ENCODE measurements around the gene ASB4.
"Not testable (repeated sequence)": the region's sequence is repeated elsewhere in the genome, so short reads cannot be mapped to it uniquely, and the experiment has no call there.

The ASB4 gene

DNA sequence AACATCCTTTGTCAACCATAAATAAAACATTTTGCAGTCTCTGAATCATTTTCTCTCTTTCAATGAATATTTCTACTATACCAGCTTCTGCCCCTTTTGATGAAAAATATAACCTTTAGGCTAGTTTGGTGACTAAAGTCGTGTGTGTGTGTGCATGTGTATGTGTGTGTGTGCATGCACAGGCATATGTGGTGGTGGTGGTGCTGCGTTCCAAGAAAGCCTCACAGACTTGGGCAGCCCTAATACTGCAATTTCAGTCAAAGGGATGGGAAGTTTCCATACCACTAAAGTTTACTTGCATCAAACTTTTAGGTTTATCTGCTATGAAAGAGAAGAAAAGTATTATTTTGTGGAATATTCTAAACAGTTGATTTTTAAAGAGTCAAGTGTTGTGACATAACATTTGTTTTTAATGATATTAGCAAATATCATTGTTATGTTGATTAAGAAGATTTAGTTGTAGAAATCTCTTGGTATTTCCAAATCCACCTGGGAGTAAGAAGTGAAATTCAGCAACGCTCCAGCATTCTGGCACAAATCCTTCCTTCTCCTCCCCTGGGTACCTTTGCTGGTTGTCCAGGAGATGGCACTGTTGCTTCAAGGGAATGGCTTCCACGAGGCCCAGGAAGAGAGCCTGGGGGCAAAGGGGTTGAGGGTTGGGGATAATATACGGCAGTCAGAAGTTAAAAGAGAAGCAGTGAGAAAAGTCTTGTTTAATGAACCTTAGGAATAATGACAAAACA, 41.5 kb downstream of the ASB4 start:
- peak; percentile 55 for DNase-seq

DNA sequence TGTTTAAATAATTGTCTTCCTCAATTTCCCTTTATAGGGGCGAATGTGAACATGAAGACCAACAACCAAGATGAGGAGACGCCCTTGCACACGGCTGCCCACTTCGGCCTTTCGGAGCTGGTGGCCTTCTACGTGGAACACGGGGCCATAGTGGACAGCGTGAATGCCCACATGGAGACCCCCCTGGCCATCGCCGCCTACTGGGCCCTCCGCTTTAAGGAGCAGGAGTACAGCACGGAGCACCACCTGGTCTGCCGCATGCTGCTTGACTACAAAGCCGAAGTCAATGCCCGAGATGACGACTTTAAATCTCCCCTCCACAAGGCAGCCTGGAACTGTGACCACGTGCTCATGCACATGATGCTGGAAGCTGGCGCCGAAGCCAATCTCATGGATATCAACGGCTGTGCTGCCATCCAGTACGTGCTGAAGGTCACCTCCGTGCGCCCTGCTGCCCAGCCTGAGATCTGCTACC, 42.1 kb downstream of the ASB4 start:
- DNase-seq: no peak

DNA sequence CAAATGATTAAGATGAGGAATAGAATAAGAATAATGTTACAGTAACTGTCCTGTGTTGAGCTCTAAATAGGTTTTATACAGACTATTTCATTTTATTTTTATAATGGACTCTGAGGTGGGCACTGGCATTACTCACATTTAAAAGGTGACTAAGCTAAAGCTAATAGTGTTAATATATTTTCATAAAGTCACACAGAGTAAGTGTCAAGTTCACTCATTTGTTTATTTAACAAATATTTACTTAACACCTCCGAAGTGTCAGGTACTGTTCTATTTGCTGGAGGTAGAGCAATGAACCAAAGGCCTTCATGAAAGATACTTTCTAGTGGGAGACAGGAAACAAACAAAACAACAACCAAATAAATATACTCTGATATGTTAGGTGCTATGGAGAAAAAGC, 44.0 kb downstream of the ASB4 start:
- DNase-seq: no peak

DNA sequence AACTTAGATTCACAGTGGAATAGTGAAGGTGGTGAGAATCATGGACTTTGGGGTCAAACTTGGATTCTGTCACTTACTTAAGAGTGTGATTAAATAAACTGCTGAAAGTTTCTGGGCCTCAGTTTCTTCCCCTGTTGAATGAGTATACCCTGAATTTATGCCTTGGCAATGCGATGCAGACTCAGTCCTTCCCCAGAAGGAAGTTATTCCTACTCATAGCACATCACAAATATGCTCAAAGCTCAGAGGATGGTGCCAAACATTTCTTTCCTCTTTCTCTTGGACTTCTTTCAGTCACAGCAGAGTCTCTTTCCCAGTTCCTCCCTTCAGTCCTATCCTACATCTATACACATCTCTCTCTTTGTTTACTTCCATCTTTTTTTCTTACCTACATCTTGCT, 45.1 kb downstream of the ASB4 start:
- no peak for DNase-seq

DNA sequence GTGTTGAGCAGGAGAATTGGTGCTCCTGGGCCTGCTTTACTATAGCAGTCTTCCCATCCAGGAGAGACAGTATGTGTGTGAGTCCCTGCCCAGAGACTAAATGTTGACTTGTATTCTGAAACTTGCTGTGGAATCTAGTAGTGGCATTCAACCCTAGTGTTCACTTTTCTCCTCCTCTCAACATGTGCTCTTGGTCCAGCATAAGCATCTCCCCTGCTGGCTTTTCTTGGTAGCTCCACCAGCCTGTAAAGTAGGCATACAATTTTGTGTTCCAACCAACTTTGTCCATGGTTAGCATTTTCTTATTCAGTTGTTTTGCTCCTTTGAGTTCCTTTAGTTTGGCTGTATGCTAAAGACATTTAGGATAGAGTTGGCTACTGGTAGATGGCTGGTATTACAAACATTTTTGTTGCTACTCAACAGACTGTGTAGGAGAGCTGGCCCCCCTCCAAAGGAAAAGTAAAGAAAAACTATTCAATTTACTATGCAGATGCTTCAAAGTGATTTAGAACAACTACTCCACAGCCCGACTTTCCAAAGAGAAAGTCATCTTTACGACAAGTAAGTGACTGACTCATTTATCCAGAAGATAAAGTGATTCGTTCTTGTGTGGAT, 46.0 kb downstream of the ASB4 start:
- DNase-seq: no peak

DNA sequence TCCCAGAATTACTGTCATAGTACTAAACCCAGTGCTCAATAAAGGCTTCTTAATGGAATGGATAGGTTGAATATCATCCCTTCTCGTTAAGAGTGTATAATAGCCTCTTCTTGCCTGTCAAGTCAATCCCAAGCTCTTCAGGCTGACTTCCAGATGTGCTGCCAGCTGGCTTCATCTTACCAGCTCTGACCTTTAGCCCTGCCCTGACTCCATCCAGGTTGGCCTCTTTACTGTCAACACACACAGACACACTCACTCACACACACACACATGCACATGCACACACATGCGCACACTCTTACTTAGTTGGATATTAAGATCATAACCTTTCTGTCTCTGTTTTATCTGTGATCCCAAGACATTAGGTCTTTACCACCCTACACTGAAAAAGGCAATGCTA, 49.1 kb downstream of the ASB4 start:
- DNase-seq: no peak

DNA sequence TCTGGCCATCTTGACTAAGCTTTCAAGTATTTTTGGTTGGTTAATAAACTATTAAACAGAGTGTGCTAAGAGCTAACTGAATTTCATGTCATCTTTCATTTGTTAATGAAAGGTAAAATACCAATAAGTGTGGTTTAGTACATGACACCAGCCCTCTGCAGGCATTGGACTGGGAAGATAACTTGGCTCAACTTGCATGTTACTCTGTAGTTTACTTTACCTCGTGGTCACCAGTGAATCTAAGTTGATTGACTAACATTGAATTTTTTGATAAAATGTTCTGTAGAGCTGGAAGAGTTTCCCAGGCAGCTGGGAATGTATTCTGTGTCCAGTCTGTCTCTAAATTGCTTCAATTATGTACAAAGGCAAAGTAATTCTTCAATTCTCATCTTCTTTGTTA, 49.9 kb downstream of the ASB4 start:
- no peak for DNase-seq

DNA sequence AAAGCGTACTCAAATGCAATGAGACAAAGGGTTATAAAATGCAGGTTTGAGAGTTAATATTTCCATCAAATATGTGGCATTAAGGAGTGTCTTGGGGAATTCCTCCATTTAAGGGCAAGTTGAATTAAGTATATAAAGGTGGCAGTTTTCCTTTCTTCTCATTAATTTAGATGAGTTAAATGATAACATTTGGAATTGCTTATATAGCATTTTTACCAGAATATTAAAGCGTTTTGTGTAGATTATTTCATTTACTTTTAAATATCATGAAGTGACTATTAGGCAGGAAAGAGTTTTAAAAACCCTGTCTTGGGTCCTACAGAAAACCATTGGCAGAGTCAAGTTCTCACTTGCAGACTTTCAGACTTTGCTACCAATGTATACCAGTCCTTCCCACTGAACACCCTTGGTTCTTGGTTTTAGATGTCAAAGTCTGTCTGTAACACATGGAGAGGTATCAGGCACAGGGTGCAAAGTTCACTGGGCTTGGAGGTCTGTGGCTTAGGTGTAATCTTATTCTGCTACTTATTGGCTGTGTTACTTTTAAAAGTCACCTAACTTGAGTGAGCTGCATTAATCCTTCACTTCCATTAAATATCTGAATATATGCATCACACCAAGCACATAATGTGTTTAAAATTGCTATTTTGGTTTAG, 51.0 kb downstream of the ASB4 start:
- DNase-seq: no peak

DNA sequence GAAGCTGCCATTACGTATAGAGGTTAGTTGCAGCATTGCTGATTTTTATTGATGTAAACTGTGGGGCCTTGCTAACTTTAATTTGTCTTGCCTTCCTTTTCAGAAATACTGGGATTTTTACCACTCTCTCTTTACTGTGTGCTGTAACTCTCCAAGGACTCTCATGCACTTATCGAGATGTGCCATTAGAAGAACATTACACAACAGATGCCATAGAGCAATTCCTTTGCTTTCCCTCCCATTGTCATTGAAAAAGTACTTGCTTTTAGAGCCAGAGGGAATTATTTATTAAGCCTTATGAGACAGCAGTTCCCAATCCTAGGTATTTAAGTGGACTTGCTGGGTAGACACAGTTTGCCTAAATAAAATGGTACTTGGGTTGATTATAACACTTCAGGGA, 51.7 kb downstream of the ASB4 start:
- no peak for DNase-seq

DNA sequence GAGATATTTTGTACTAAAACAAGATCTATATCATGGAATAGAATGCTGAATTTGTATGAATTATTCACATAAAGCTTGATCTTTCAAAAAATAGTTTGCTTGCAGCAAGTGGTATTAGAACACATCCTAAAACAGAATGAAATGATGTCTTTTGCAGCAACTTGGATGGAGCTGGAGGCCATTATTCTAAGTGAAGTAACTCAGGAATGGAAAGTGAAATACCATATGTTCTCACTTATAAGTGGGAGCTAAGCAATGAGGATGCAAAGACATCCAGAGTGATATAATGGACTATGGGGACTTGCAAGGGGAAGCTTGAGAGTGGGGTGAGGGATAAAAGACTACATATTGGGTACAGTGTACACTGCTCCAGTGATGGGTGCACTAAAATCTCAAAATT, 53.7 kb downstream of the ASB4 start:
- DNase-seq: no peak

DNA sequence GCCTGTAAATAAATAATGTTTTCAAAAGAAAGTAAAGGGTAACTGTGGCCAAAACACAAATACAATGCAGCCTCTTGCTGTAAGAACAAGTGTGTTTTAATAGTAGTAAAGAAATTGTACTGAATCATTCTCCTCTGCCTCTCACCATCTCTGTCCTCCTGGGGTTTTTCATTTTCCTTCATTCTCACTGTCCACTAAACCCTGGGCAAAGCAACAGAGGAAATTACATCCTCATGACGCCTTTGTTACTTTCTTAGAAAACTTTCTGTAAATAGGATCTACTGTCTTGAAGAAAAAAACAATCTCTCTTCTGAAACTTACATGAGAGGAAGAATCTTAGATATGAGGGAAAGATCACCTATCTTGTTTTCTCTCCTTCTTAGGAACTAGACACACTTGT, 54.6 kb downstream of the ASB4 start:
- no peak for DNase-seq

DNA sequence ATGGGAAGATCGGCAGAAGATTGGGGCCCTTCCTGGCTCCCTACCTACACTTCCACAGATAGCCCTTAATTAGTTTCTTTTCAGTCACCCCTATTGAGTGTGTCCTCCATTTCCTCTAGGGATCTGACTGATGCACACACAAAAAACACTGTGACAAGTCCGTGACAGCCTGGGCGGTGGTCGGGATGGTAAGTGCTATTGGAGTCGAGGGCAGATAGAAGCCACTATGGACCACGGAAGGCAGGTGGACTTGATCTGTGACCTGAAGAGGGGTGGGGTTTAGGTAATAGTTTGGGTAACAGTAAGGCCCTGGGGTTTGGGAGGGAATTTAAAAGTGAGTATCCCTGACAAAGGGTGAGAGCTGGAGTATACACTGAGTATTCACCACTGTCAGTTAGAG, 57.6 kb downstream of the ASB4 start:
- DNase-seq: no peak

DNA sequence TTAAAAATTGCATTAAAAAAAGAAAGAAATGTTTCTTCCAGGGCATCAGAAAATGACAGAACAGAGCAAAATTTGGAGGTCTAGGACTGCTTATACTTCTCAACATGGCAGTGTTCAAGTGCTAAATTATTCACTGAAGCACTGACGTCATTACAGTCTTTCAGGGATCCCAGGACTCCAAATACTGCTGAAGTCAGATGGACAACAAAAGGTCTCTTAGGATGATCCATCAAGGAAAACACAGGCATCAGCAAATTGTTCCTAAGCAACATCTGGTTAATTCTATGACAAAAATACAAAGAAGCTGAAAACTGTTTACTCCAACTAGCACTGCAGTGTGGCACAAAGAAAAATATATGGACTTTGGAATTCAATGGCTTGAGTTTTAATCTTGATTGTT, 58.4 kb downstream of the ASB4 start:
- DNase-seq: no peak

DNA sequence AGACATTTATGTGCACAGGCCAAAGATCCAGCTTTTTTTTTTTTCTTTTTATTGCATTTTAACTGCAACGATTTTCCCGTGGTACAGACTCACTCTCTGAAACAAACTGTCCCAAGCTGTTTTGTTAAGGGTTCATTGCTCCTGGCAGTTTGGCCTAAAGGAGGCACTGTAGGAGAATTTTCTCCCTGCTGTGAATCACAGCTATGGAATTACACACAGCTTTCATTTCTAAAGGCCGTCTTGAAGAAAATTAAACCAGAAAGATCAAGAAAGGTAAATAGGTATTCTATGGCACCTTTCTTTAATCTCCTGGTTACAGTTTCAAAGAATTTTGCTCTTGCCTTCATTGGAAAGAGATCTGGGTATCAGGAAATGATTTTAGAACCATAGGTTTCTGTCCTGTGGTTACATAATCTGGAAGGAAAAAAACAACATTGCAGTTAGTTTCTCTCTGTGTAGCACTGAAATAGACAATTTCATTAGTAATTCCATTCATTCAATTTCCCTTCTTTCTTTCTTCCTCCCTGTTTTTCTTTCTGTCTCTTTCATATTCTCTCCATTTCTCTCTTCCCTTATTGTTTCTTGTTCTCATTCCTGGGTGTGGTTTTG, 59.4 kb downstream of the ASB4 start:
- peak; percentile 48 for DNase-seq

DNA sequence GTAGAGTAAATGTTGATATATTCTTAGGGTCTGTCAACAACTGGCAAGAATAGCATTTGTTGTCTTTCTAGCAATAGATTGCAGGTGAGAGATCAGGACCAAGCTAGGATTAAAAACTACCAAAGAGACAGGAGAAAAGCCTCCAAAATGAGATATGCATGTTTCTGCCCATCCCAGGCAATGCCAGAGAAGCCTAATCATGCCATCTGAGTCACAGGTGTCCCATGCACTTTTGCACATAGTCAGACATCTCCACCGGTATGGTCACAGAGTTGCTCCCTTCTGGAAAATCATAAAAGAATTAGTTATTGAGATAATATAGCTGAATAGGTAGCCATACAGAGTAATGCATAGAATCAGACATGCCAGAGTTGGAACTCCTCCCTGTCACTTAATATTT, 59.9 kb downstream of the ASB4 start:
- no peak for DNase-seq

DNA sequence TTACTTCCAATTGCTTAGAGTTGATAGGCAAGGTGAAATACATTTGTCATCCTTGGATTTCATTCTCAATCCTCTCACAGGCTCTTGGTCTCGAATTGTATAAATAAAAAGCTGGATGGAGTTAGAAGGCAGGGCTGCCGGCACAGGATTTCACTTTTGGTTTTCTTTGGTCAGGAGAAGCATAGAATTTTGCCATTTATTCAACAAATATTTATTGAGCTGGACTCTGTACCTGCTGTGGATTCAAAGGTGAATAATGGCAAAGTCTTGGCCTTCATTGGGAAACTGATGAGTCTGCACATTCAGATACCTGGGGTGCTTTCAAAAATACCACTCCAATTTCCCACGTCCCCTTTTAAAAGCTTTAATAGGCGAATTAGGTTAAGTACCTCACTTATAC, 60.9 kb downstream of the ASB4 start:
- DNase-seq: no peak

DNA sequence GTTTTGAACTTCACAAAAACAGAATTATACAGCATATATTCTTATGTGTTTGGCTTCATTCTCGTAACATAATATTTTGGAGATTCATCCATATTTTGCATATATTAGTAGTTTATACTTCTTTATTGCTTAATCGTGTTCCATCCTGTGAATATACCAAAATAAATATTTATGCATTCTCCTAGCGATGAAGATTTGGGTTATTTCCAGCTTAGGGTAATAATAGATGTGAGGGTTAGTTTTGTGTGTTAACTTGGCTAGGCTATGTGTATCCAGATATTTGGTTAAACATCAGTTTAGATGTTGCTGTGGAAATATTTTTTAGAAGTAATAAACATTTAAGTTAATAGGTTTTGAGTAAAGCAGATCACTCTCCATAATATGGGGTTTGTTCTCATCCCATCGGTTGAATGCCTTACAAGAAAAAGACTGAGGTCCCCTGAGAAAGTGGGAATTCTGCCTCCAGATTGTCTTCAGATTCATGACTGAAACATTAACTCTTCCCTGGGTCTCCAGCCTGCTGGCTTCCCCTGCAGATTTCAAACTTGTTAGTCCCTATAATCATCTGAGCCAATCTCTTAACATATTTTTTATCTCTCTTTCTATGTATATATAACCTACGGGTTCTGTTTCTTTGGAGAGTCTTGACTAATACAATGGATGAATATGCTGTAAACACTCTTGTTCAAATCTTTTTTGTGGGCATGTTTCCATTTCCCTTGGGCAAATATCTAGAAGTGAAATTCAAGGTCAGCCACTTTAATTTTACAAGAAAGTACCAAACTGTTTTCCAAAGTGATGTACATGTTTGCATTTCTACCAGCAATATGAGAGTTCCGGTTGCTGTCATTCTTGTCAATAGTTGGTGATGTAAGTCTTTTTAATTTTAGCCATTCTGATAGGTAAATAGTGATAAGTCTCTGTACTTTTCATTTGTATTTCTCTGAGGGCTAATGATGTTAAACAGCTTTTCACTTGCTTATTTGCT, 61.9 kb downstream of the ASB4 start:
- no peak for DNase-seq

DNA sequence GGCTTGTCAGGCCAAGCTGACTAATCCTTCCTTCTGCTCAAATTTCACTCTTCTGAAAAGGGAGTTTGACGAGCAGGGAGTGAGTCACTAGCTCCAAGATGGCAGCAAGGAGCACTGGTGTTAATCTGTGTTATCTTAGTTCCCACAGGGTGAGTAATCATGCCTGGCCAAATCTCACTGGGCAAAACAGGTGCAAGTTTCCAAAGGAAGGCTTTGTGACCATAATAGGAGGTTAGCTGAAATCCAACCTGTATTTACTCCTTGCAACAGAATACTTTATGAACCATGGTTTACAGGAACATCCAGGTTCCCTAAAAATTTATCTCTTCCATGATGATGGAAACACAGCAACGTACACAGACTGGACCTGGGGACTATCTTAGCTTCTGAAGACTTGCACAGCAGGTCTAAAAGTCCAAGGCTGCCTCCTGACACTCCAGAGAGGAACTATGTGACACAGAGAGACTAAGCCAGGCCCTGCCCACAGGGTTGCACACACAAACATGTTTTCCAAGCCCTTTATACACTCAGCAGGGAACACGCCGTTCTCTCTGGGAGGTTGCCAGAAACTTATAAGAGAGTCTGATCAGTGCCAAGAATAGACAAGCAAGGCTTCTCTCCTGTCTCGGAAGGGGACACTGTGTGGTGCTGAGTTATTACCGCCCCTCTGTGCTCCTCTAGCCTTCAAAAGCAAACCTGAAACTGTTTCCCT, 64.2 kb downstream of the ASB4 start:
- peak; percentile 39 for DNase-seq

DNA sequence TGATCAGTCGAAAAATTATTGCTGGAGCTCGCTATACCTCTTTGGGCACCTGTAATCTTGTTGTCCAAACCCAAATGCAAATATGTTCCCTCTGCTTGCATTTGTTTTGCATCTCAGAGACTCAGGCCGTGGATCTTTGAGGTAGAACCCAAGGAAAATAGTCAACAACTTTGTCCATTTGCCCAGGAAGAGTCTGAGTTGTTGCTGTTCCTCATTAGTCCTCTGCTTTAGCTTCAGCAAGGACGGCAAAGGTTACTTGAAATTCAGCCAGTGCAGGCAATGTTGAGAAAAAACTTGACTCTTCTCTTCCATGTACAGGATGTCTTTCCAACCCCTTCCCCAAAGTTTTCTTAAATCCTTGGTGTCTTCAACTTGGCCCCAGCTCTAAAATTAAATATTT, 64.8 kb downstream of the ASB4 start:
- no peak for DNase-seq

DNA sequence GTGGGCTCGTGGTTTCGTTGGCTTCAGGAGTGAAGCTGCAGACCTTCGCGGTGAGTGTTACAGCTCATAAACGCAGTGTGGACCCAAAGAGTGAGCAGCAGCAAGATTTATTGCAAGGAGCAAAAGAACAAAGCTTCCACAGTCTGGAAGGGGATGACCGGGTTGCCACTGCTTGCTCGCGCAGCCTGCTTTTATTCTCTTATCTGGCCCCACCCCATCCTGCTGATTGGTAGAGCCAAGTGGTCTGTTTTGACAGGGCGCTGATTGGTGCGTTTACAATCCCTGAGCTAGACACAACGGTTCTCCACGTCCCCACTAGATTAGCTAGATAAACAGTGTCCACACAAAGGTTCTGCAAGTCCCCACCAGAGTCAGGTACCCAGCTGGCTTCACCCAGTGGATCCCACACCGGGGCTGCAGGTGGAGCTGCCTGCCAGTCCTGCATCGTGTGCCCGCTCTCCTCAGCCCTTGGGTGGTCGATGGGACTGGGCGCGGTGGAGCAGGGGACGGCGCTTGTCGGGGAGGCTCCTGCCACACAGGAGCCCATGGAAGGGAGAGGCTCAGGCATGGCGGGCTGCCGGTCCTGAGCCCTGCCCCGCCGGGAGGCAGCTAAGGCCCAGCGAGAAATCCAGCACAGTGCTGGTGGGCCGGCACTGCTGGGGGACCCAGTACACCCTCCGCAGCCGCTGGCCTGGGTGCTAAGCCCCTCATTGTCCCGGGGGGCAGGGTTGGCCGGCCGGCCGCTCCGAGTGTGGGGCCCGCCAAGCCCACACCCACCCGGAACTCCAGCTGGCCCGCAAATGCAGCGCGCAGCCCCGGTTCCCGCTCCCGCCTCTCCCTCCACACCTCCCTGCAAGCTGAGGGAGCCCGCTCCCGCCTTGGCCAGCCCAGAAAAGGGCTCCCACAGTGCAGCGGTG, 66.5 kb downstream of the ASB4 start:
- DNase-seq: not testable (repeated sequence)

DNA sequence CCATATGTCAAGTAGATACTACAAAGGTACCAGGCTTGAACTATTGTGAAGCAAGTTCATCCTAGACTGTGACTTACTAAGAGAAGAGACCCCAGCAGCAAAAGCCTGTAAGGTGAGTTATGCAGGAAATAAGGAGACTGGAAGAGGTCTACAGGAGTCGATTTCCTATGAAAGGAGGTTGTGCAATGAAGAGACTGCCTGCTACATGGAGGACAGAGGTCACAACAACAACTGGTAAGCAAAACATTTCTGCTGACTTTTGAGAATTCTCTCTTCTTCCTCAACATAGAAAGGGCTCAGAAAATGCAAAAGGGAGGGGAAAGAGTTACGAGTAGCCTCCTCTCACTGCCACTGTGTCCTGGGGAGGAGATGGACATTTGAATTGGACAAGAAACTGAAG, 68.2 kb downstream of the ASB4 start:
- DNase-seq: no peak

Measured in fibroblast of skin of scalp (primary cell).